ENCODE data around the gene GLCCI1. TPM values are rescaled to one million over a fixed set of nuclear protein-coding genes. Genes with fewer than 3 reads are reported as not detected.

Gene GLCCI1
- polyA plus RNA-seq, 1 donor from 2014 or later = 37.2 TPM

- Histone ChIP-seq H3K36me3 (ENCODE audit: insufficient read depth, low read length) (no peaks in the 10 kb centered on the region), H2AFZ (ENCODE audit: low read depth, low read length) (no peak overlapping the region), H3K9me2 (ENCODE audit: insufficient read depth, low read length) (no peaks in the 10 kb centered on the region), H3K4me3 (ENCODE audit: low read length) (no peak overlapping the region), H3K79me2 (replicated peaks; ENCODE audit: insufficient read depth, low read length) (no peaks in the 10 kb centered on the region), H3K4me2 (ENCODE audit: low read length) (no peak overlapping the region), H4K20me1 (ENCODE audit: insufficient read depth) (no peaks in the 10 kb centered on the region), H3F3A (ENCODE audit: insufficient read depth, low read length, poor library complexity, severe bottlenecking) (no peaks in the 10 kb centered on the region), H3K27ac (ENCODE audit: low read length) (no peak overlapping the region), H3K9ac (ENCODE audit: low read length) (no peak overlapping the region), H3K9me3 (ENCODE audit: low read length) (no peaks in the 10 kb centered on the region), H3K27me3 (ENCODE audit: insufficient read depth, low read depth, low read length) (no peaks in the 10 kb centered on the region)
- TF ChIP-seq TAF1 (IDR thresholded peaks at IDR 0.05; ENCODE audit: low read depth) (no peak), MXI1 (conservative IDR thresholded peaks at IDR 0.05; ENCODE audit: poor library complexity, severe bottlenecking) (no peak), EZH2 (IDR thresholded peaks at IDR 0.05; ENCODE audit: borderline replicate concordance, insufficient read depth, low read length, poor library complexity, severe bottlenecking) (no peak), SMC3 (conservative IDR thresholded peaks at IDR 0.05; ENCODE audit: poor library complexity) (no peak), REST (IDR thresholded peaks at IDR 0.05; ENCODE audit: borderline replicate concordance) (no peak), CTCF (IDR thresholded peaks at IDR 0.05; ENCODE audit: poor library complexity, severe bottlenecking) (no peak), EP300 (conservative IDR thresholded peaks at IDR 0.05; ENCODE audit: poor library complexity, severe bottlenecking) (no peak), RAD21 (conservative IDR thresholded peaks at IDR 0.05) (no peak), POLR2AphosphoS5 (IDR thresholded peaks at IDR 0.05) (no peak)
These were observed 14.8 kb upstream of the GLCCI1 start for GRCh38 chr7:7953806-7954205.

GRCh38 chr7:7956531-7957128, 12.0 kb upstream of the GLCCI1 start:
- Histone ChIP-seq H3K27ac (ENCODE audit: low read length) (no peak overlapping the region), H3F3A (ENCODE audit: insufficient read depth, low read length, poor library complexity, severe bottlenecking) (no peaks in the 10 kb centered on the region), H4K20me1 (ENCODE audit: insufficient read depth) (no peaks in the 10 kb centered on the region), H3K9me3 (ENCODE audit: low read length) (no peaks in the 10 kb centered on the region), H3K36me3 (ENCODE audit: insufficient read depth, low read length) (no peaks in the 10 kb centered on the region), H2AFZ (ENCODE audit: low read depth, low read length) (no peak overlapping the region), H3K4me3 (ENCODE audit: low read length) (no peak overlapping the region), H3K9me2 (ENCODE audit: insufficient read depth, low read length) (no peaks in the 10 kb centered on the region), H3K79me2 (replicated peaks; ENCODE audit: insufficient read depth, low read length) (no peaks in the 10 kb centered on the region), H3K9ac (ENCODE audit: low read length) (no peak overlapping the region), H3K27me3 (ENCODE audit: insufficient read depth, low read depth, low read length) (no peaks in the 10 kb centered on the region), H3K4me2 (ENCODE audit: low read length) (no peak overlapping the region)
- TF ChIP-seq RAD21 (conservative IDR thresholded peaks at IDR 0.05) (no peak), CTCF (IDR thresholded peaks at IDR 0.05; ENCODE audit: poor library complexity, severe bottlenecking) (no peak), TAF1 (IDR thresholded peaks at IDR 0.05; ENCODE audit: low read depth) (no peak), POLR2AphosphoS5 (IDR thresholded peaks at IDR 0.05) (no peak), MXI1 (conservative IDR thresholded peaks at IDR 0.05; ENCODE audit: poor library complexity, severe bottlenecking) (no peak), REST (IDR thresholded peaks at IDR 0.05; ENCODE audit: borderline replicate concordance) (no peak), EZH2 (IDR thresholded peaks at IDR 0.05; ENCODE audit: borderline replicate concordance, insufficient read depth, low read length, poor library complexity, severe bottlenecking) (no peak), SMC3 (conservative IDR thresholded peaks at IDR 0.05; ENCODE audit: poor library complexity) (no peak), EP300 (conservative IDR thresholded peaks at IDR 0.05; ENCODE audit: poor library complexity, severe bottlenecking) (no peak)
